Ovary (tissue), 10 donors: ENCODE data around the gene CCND3. TPM values are rescaled to one million over a fixed set of nuclear protein-coding genes. Genes with fewer than 3 reads are reported as not detected.

Experiments used
- DNase-seq, 5 donors: peaks; one replicate each; pipeline ENCODE4 v3.0.0-alpha.2; 2019 to 2020
- H3K27ac ChIP-seq, 2 donors: fragments of 200-600 bp; one replicate each; pipeline versions ENCODE4 v1.5.1 to v1.8.0; 2019 to 2022
- H3K27me3 ChIP-seq: fragments of 200-600 bp; one replicate; pipeline ENCODE4 v1.8.0; 2022
- H3K36me3 ChIP-seq: fragments of 200-600 bp; sonication (generic); one replicate; pipeline ENCODE4 v1.5.1; 2019
- H3K4me1 ChIP-seq: one replicate; pipeline ENCODE4 v1.8.1; 2013; ENCODE audit warnings: mild to moderate bottlenecking, moderate library complexity; ENCODE audit not compliant: insufficient read depth
- H3K4me3 ChIP-seq: fragments of 200-600 bp; sonication (generic); one replicate; pipeline ENCODE4 v1.5.1; 2017
- H3K9me3 ChIP-seq, 2 donors: fragments of 200-600 bp in 1 of 2; sonication (generic) in 1 of 2; one replicate each; pipeline versions ENCODE4 v1.5.1 to v1.8.1; 2013 to 2019; ENCODE audit warnings: mild to moderate bottlenecking in 1 of 2, moderate library complexity in 1 of 2
- EP300 ChIP-seq: sonication (generic); formaldehyde crosslinking; IDR thresholded peaks from one replicate; pipeline ENCODE4 v1.6.1; 2017; ENCODE audit warnings: antibody characterized with exemption
- POLR2A ChIP-seq: fragments of 450-650 bp; IDR thresholded peaks from one replicate; pipeline ENCODE4 v1.6.1; 2017; ENCODE audit warnings: antibody characterized with exemption, mild to moderate bottlenecking, moderate library complexity
- WGBS, 3 donors: extraction: QIAGEN DNeasy Blood & Tissue Kit in 1 of 3; methylation state at CpG; one replicate each; pipeline versions ENCODE4 v1.1.5 to v1.1.7; 2013 to 2017; 5-methylcytosine and 5-hydroxymethylcytosine counted together
- intact Hi-C, 4 donors: fragments of 100-400 bp; cut with DNase I; formaldehyde crosslinking; loops; one replicate each; pipeline versions ENCODE4 v1.11.0 to v1.15.1; 2022 to 2023
- long read RNA-seq, 3 donors: library from polyadenylated mRNA in 2 of 3; unstranded in 2 of 3; transcript quantifications; one replicate each; pipeline ENCODE4 v2.0.0 and lab custom pipeline, GENCODE V29; 2021 to 2026
- polyA plus RNA-seq, 2 donors: library from polyadenylated mRNA; stranded (reverse); fragments of 200-250 nt in 1 of 2; fragments of 350-450 nt in 1 of 2; fragmentation: Illumina TruSeq in 1 of 2; extraction: RNeasy Lipid Tissue Mini Kit (QIAGEN cat#74804) in 1 of 2; gene quantifications; one replicate each; pipeline ENCODE4 v1.2.3, GENCODE V29; 2013 to 2014
- total RNA-seq, 7 donors: library from RNA; depleted of rRNA in 2 of 7; stranded (reverse); fragments of >200 nt in 2 of 7; fragmentation: NEBNext Ultra II Directional in 3 of 7; extraction: Animal tissue kit (Norgen Biotek cat#: 25700) in 3 of 7; gene quantifications; one replicate each; pipeline versions ENCODE4 v1.1.0 to v1.2.4, GENCODE V29; 2016 to 2023
- TF ChIP-seq, protein P1 (sequence below), 3 donors: fragments of 450-650 bp in 2 of 3; fragments of 200-600 bp in 1 of 3; IDR thresholded peaks; one replicate each; pipeline versions ENCODE4 v1.5.1 to v1.8.0; 2016 to 2022; ENCODE audit warnings: antibody characterized with exemption in 3 of 3, mild to moderate bottlenecking in 1 of 3
- donor health status: DM: no; HTN: no; CAD: no; lungs with moderate emphysema.
- donor health status: DM: no; HTN: no; CAD: no.
- donor health status: Bipolar disorder and iron deficiency.
- donor health status: DM: yes; HTN: yes; CAD: no.
- donor health status: DM: no; HTN: no; CAD: no.
- donor health status: DM: yes; HTN: yes; CAD: no.

Gene CCND3
- total RNA-seq (100 to 1,000 TPM in 1 of 7 donors, 10 to 100 TPM in 6; 22.7 to 217 (median 58.4) TPM), polyA plus RNA-seq (10 to 100 TPM; 23.9 to 52.8 TPM)
- long read RNA-seq, donor 1, transcript CCND3-204 (4 exons, 1,724 nt) = minor isoform, 9 of 336 reads
- long read RNA-seq, donor 1, transcript CCND3-203 (5 exons, 2,085 nt) = major isoform, 117 of 336 reads
- long read RNA-seq, donor 1, transcript CCND3-205 (4 exons, 1,843 nt) = minor isoform, 101 of 336 reads
- long read RNA-seq, donor 1, transcript CCND3-202 (5 exons, 2,133 nt) = minor isoform, 65 of 336 reads
- long read RNA-seq, donor 1, partial matches to known transcripts = 17 of 336 reads
- long read RNA-seq, donor 1, other reads (novel, unspliced or antisense) = 17 of 336 reads
- long read RNA-seq, donor 2, transcript CCND3-203 (5 exons, 2,085 nt) = major isoform, 11 of 59 reads
- long read RNA-seq, donor 2, partial matches to known transcripts = 37 of 59 reads
- long read RNA-seq, donor 2, other reads (novel, unspliced or antisense) = 7 of 59 reads
- long read RNA-seq, donor 3, transcript CCND3-202 (5 exons, 2,133 nt) = minor isoform, 20 of 130 reads
- long read RNA-seq, donor 3, transcript CCND3-203 (5 exons, 2,085 nt) = major isoform, 55 of 130 reads
- long read RNA-seq, donor 3, transcript CCND3-205 (4 exons, 1,843 nt) = minor isoform, 27 of 130 reads
- long read RNA-seq, donor 3, partial matches to known transcripts = 8 of 130 reads
- long read RNA-seq, donor 3, other reads (novel, unspliced or antisense) = 11 of 130 reads

DNA sequence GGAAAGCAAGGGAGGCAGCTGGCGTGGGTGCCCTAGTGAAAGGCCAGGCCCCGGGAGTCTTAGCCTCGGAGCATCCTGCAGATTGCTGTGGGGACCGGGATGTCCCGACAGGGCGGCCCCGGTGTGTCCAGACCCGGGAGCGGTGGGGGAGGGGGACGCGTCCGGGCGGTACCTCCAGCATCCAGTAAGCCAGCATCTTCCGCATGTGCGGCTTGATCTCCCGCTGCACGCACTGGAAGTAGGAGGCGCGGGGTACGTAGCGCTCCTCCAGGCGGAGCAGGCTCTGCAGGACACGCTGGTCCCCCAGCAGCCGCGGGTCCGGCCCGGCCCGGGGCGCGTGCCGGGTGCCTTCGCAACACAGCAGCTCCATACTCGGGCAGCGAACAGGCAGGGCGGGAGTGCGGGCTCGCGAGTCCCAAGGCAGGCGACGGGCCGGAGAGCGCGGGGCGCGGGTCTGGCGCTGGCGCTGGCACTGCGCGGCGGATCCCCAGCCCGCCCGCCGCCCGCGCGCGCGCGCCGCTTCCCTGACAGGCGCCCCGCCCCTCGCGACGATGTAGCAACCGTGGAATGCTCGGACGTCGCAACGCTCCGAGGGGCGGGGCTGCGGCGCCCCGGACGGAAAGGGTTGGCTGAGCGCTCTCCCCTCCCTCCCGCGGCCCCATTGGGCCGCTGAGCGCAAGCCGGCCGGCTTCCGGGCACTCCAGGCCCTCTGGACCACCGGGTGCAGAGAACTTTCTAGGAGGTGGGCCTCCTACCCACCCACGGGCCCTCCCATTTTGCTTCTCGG, at the start of gene CCND3:
Gene CCND3, minus strand, starts transcription at position 529 of the 787 bp plus-strand sequence. Its CDS starts 159 bp downstream, at position 370.
- Histone ChIP-seq H3K36me3 (no peaks in the 10 kb centered on the region), H3K4me3 (peak within 1 kb of the TSS; percentile 61), H3K4me1 (peaks cover 10% of the 10 kb centered on the region), H3K27me3 (no peaks in the 10 kb centered on the region), H3K9me3 (no peaks in the 10 kb centered on the region), H3K27ac (peak within 1 kb of the TSS; percentile 29 to 31)
- intact Hi-C loops = loop anchor here in 1 of 4 donors (5.0 kb wide), 1 partner anchor 101 kb away; no protein-coding TSS in a partner anchor
- TF ChIP-seq EP300 (no peak), POLR2A (peak; percentile 12)
- TF ChIP-seq, protein P1, sequence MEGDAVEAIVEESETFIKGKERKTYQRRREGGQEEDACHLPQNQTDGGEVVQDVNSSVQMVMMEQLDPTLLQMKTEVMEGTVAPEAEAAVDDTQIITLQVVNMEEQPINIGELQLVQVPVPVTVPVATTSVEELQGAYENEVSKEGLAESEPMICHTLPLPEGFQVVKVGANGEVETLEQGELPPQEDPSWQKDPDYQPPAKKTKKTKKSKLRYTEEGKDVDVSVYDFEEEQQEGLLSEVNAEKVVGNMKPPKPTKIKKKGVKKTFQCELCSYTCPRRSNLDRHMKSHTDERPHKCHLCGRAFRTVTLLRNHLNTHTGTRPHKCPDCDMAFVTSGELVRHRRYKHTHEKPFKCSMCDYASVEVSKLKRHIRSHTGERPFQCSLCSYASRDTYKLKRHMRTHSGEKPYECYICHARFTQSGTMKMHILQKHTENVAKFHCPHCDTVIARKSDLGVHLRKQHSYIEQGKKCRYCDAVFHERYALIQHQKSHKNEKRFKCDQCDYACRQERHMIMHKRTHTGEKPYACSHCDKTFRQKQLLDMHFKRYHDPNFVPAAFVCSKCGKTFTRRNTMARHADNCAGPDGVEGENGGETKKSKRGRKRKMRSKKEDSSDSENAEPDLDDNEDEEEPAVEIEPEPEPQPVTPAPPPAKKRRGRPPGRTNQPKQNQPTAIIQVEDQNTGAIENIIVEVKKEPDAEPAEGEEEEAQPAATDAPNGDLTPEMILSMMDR (IDR thresholded peaks at IDR 0.05) = peak in 1 of 3 donors; percentile 12
- peak; percentile 87 to 93 (median 89) for DNase-seq
- 0 to 1% (median 1%) methylated on average over 31 to 87 of the region's 87 CpGs for WGBS, 3 donors

DNA sequence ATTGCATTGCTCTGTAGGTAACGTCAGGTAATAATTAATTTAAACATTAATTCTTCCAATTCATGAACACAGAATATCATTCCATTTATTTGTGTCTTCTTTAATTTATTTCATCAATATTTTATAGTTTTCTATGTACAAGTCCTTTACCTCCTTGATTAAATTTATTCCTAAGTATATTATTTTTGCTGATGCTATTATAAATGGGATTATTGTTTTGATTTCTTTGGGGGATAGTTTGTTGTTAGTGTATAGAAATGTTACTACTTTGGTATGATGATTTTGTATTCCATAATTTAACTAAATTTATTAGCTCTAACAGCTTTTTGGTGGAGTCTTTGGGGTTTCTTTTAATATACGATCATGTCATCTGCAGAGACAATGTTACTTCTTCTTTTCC, 44.7 kb upstream of the CCND3 start:
- no peaks in the 10 kb centered on the region for H3K4me1 ChIP-seq
- no peak overlapping the region for H3K27ac ChIP-seq
- H3K9me3 ChIP-seq = no peaks in the 10 kb centered on the region
- TF ChIP-seq POLR2A = no peak
- TF ChIP-seq, protein P1 (IDR thresholded peaks at IDR 0.05) = no peak
- no peak for TF ChIP-seq EP300
- intact Hi-C loops = no loop called here
- no peaks in the 10 kb centered on the region for H3K27me3 ChIP-seq
- no peak for DNase-seq
- no peaks in the 10 kb centered on the region for H3K36me3 ChIP-seq
- WGBS, 3 donors = 95 to 97% (median 96%) methylated on average over 2 of the region's 2 CpGs
- H3K4me3 ChIP-seq = no peak overlapping the region

- no peaks in the 10 kb centered on the region for H3K4me1 ChIP-seq
- H3K4me3 ChIP-seq = no peak overlapping the region
- H3K36me3 ChIP-seq = no peaks in the 10 kb centered on the region
- TF ChIP-seq, protein P1 (IDR thresholded peaks at IDR 0.05) = no peak
- no peak for TF ChIP-seq EP300
- no peak for TF ChIP-seq POLR2A
- no peak for DNase-seq
- H3K9me3 ChIP-seq = no peaks in the 10 kb centered on the region
- no peaks in the 10 kb centered on the region for H3K27me3 ChIP-seq
- intact Hi-C loops = no loop called here
- 52 to 61% (median 56%) methylated on average over 4 of the region's 4 CpGs for WGBS, 3 donors
- H3K27ac ChIP-seq = no peak overlapping the region
Measured at GRCh38 chr6:41984623-41985022, 43.0 kb upstream of the CCND3 start.

- Histone ChIP-seq H3K27ac (no peak overlapping the region), H3K4me3 (no peak overlapping the region), H3K27me3 (no peaks in the 10 kb centered on the region), H3K4me1 (peaks cover 4% of the 10 kb centered on the region), H3K36me3 (no peaks in the 10 kb centered on the region), H3K9me3 (no peaks in the 10 kb centered on the region)
- intact Hi-C loops = no loop called here
- no peak for DNase-seq
- 65 to 70% (median 70%) methylated on average over 9 of the region's 9 CpGs for WGBS, 3 donors
- no peak for TF ChIP-seq EP300
- TF ChIP-seq, protein P1 (IDR thresholded peaks at IDR 0.05) = no peak
- TF ChIP-seq POLR2A = no peak
Measured at GRCh38 chr6:41976794-41977484, 35.3 kb upstream of the CCND3 start.
